Upper lobe of left lung (tissue), 4 donors: Measurements from ENCODE around the gene VEGFB.

ENCODE experiments used
- CTCF ChIP-seq, 6 experiments: fragments of 450-650 bp in 4 of 6; fragments of 200-600 bp in 2 of 6; sonication (generic) in 2 of 6; IDR thresholded peaks; one replicate each; pipeline ENCODE4 v1.5.1; 2016 to 2019; ENCODE audit warnings: antibody characterized with exemption in 6 of 6
- POLR2AphosphoS5 ChIP-seq, 2 donors: sonication (generic); formaldehyde crosslinking; IDR thresholded peaks; one replicate each; pipeline ENCODE4 v1.5.1; 2017; ENCODE audit warnings: antibody characterized with exemption in 2 of 2

- TF ChIP-seq CTCF (IDR thresholded peaks at IDR 0.05) (no peak), POLR2AphosphoS5 (IDR thresholded peaks at IDR 0.05) (no peak)
Observed at GRCh38 chr11:64202992-64203391, 31.4 kb upstream of the VEGFB start.
